IPS-NIHi7 (cell line): ENCODE data around the gene SYCE1L.
"Not testable (repeated sequence)": the region's sequence is repeated elsewhere in the genome, so short reads cannot be mapped to it uniquely, and the experiment has no call there.

ENCODE experiments used
- DNase-seq: peaks from one replicate; pipeline ENCODE4 v3.0.0; 2012; ENCODE audit warnings: mixed read lengths; ENCODE audit errors: extremely low spot score

The SYCE1L gene, protein sequence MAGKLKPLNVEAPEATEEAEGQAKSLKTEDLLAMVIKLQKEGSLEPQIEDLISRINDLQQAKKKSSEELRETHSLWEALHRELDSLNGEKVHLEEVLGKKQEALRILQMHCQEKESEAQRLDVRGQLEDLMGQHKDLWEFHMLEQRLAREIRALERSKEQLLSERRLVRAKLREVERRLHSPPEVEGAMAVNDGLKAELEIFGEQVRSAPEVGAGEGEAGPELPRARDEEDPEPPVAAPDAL

DNA sequence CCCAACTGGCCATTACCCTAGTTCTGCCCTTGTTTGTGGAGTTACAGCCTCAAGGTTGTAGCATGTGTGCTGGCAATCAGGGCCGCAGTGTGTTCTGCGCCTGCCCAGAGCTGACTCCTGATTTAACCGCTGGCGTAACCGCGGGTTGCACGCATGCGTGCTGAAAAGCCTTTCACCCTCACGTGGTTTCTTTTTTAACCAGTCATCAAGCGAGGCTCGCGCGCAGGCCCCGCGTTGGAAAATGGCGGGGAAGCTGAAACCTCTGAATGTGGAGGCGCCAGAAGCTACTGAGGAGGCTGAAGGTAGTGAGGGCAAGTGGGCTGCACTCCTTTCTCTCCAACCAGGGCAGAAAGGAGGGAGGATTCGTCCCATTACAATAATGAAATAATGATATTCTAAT lies at the start of gene SYCE1L:
Gene SYCE1L, plus strand, starts transcription at position 198 of the 400 bp plus-strand sequence. Its CDS starts 44 bp downstream, at position 242.
- no peak for DNase-seq

DNA sequence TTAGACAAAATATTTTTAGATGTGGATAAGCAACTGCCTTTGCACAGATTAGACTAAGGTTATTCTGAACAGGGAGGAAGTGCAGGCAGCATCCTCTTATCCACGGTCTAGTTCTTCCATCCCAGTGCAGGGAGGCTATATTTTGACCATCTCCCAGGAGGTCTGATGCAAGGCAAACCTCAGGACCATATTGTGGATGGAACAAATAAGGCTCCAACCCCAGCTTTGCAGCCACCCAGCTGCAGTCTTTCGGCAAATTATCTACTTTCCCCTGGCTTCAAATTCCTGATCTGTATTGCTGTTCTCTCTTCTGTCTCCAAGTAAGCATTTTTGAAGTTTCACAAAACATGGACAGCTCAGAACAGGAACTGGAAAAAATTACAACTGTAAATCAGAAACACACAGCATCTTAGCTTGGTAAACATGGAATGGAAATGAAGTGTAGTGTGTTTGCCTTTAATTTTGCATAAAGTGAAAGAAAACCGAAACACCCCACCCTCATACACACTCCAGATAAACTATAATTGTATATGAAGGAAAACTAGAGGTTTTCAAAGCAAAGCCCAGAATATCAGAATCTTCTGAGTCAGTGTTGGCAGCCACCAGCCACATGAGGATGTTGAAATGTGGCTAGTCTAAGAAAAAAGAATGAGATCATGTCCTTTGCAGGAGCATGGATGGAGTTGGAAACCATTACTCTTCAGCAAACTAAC lies 41.7 kb upstream of the SYCE1L start:
- DNase-seq = no peak

- no peak for DNase-seq
Observed at GRCh38 chr16:77158293-77158692, 40.9 kb upstream of the SYCE1L start.

- DNase-seq = no peak
Observed at GRCh38 chr16:77165006-77165405, 34.2 kb upstream of the SYCE1L start.

DNA sequence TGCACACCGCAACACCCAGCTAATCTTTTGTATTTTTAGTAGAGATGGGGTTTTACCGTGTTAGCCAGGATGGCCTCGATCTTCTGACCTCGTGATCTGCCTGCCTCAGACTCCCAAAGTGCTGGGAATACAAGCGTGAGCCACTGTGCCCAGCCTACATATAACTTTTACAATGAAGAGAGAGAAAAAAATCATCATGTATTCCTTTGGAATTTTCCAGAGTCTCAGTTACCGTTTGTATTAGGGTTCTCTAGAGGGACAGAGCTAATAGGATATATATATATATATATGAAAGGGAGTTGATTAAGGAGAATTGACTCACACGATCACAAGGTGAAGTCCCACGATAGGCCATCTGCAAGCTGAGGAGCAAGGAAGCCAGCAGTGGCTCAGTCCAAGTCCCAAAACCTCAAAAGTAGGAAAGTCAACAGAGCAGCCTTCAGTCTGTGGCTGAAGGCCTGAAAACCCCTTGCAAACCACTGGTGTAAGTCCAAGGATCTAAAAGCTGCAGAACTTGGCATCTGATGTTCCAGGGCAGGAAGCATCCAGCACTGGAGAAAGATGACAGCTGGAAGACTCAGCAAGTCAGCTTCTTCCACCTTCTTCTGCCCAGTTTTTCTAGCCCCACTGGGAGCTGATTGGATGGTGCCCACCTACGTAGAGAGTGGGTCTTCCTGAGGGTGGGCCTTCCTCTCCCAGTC lies 33.5 kb upstream of the SYCE1L start:
- DNase-seq = not testable (repeated sequence)

DNA sequence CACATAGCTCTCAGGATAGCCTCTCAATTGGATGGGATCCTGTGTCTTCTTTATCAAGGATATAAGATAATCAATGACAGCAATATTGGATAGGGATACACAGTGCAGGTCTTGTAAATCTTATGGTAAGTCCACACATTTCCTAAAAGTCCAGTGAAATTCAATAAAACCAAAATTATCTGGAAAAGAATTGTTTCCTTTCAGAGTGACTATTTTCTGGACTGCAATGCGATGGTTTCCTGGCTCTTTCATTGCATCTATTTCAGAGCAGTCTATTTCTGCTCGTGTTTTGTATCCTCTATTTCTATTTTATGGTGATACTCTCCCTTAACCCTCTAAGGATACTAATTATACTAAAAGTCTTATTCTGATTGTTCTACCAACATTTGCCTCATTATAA lies 32.5 kb upstream of the SYCE1L start:
- DNase-seq = no peak

- DNase-seq = no peak
Observed at GRCh38 chr16:77168901-77169300, 30.3 kb upstream of the SYCE1L start.

DNA sequence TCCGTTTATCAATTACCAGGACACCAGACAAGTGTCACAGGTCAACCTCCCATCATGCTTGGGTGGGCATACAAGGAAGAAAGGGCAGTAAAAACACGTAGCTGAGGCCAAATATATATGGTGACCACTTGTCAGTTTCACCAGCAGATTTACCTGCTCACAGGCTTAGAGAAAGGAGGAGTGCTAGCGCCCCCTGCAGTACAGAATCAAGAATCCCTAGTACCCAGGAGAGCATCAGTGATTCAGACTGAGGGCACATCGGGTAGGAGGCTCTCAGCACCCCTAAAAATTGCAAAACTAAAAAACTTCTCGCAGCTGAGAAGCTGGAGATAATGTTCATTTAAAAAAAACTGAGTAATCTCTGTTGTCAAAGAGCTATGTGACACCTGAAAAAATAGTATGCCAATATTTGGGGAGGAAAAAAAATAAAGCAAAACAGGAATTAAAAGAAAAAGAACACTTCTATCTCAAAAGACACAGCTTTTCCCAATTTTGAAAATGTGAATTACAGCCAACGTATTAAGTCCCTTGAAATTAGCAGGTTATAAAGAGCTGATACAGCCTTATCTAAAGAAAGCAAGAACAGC lies 29.5 kb upstream of the SYCE1L start:
- DNase-seq = peak; percentile 73

DNA sequence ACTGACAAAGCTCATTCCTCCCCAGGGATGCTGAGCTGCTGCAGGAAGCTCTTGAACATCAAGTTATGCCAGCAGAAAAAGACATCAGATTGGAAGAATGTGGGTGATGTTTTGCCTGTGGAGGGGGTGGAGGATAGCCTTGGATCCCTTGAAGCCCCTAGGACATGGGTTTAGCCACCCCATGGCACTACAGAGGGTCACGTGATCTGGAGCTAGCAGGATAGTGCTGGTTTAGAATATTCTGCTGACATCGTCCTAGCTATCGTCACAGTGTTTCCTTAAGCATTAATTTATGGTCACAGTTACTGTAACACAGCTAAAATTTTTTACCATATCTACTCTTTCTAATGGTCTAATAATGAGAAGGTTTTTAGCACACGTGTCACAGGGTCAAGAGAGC lies 28.4 kb upstream of the SYCE1L start:
- no peak for DNase-seq

GRCh38 chr16:77171745-77172635 lies 27.2 kb upstream of the SYCE1L start:
- DNase-seq = peak; percentile 64

- DNase-seq = no peak
Observed at GRCh38 chr16:77172951-77173350, 26.3 kb upstream of the SYCE1L start.

DNA sequence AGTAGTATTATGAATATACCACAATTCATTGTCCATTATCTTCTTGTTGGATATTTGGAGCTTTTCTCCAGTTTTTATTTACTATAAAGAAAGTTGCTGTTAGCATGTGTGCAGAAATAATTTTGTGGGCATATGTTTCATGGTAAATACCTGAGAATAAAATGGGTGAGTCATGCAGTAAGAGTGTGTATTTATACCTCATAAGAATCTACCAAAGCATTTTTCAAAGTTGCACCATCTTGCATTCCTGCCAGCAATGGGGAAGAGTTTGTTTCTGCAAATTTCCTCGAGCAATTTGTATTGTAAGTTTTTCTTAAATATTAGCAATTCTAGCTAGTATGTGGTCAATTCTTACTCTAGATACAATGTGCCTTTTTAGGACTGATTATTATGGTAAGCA lies 16.1 kb upstream of the SYCE1L start:
- DNase-seq = no peak

GRCh38 chr16:77186298-77186697 lies 12.9 kb upstream of the SYCE1L start:
- DNase-seq = not testable (repeated sequence)

- DNase-seq = no peak
Observed at GRCh38 chr16:77190190-77190477, 9.1 kb upstream of the SYCE1L start.

DNA sequence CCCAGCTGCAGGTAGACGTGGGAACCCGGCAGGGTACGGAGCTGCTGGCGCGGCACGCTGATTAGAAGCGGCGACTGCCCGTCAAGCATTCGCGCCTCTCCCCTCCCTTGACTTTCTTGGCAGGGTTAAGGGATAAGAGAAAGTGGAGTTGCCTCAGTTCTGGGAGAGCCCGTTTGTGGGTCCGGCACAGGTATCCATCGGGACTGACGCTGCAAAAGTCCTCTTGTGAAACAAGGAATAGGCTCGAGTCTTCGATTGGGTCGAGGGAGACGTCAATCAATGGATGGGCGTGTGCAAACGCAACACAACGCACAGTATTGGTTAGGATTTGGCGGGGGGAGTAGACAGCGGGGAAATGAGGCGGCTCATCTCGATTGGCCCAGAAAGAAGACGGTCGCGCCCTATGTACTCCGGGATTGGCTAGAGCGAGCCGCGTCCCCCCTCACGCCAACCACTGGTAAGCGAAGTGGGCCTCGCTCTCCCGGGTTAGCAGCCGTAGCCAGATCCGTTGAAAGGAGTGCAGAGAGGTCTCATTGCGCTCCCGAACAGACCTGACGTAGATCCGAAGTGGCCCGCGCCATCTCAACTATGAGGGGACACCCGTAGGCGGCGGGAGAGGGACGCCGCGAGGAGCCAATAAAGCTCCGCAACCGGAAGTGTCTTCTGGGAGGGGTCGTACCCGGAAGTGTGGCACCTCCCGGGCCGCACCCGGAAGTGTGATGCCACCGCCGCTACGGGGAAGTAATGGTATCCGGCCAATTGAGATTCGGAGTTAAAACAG lies 8.5 kb upstream of the SYCE1L start, which contains the start of gene MON1B:
Gene MON1B, plus strand, starts transcription at position 713 of the 781 bp plus-strand sequence. CDS start 296 bp downstream, outside the sequence.
- peak; percentile 99 for DNase-seq

GRCh38 chr16:77191259-77191969 lies 7.8 kb upstream of the SYCE1L start:
- no peak for DNase-seq

GRCh38 chr16:77193377-77193776 lies 5.8 kb upstream of the SYCE1L start:
- DNase-seq = no peak

GRCh38 chr16:77194295-77195231 lies 4.6 kb upstream of the SYCE1L start:
- DNase-seq = no peak

GRCh38 chr16:77195411-77195810 lies 3.8 kb upstream of the SYCE1L start:
- DNase-seq = no peak
